ENCODE results near the gene PHF21A.

- no peak for TF ChIP-seq CTCF (conservative IDR thresholded peaks at IDR 0.05 in 1 of 2, IDR thresholded peaks at IDR 0.05 in 1 of 2; ENCODE audit: extremely low read depth in 1 of 2, insufficient read depth in 1 of 2, low read depth in 1 of 2, low read length in 2 of 2)
- no peak for TF ChIP-seq EZH2 (IDR thresholded peaks at IDR 0.05; ENCODE audit: borderline replicate concordance, low read length)
Measured at GRCh38 chr11:45885921-45886721, 235.1 kb downstream of the PHF21A start.

Measured in mammary epithelial cell (primary cell).